Measurements from ENCODE around the gene FGGY.

Gene FGGY

GRCh38 chr1:59305188-59305587 is 8.3 kb downstream of the FGGY start:
- H3K4me3 ChIP-seq (ENCODE audit: insufficient read length, low read depth): no peak overlapping the region
- no peaks in the 10 kb centered on the region for H3K36me3 ChIP-seq (ENCODE audit: insufficient read depth, insufficient read length, low read length)
- peaks cover 27% of the 10 kb centered on the region for H3K9me3 ChIP-seq (ENCODE audit: insufficient read depth, low read length)
- no peak overlapping the region for H3K9ac ChIP-seq (ENCODE audit: insufficient read length, low read depth)
- TF ChIP-seq YY1 (IDR thresholded peaks at IDR 0.05; ENCODE audit: insufficient read depth, insufficient read length) (no peak), ZNF274 (IDR thresholded peaks at IDR 0.05; ENCODE audit: low read depth, low read length) (no peak), SUZ12 (IDR thresholded peaks at IDR 0.05; ENCODE audit: extremely low read depth, insufficient read depth, insufficient read length) (no peak)
- no peaks in the 10 kb centered on the region for H3K4me1 ChIP-seq (ENCODE audit: insufficient read depth, insufficient read length)
- no peak for DNase-seq (ENCODE audit: low read depth, low spot score)
- H3K27me3 ChIP-seq (ENCODE audit: insufficient read depth, insufficient read length): no peaks in the 10 kb centered on the region

DNA sequence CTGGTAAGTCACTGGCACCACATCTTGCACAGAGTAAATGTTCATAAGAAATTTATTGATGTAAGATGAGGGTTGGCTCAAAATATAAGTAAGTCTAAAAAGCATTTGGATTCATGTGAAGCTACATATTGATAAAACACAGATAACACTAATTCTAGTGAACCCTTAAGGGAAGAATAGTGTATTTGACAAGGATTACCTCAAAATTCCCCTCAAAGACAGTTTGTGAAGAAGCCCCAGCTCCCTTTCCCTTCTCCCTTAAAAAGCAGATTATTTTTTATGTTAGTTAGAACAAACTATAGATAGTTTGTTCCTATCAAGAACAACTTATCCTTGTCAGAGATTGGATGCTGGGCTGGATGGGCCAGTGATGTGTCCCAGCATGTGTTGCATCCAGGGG is 10.7 kb downstream of the FGGY start:
- DNase-seq (ENCODE audit: low read depth, low spot score): no peak
- H3K36me3 ChIP-seq (ENCODE audit: insufficient read depth, insufficient read length, low read length): no peaks in the 10 kb centered on the region
- TF ChIP-seq SUZ12 (IDR thresholded peaks at IDR 0.05; ENCODE audit: extremely low read depth, insufficient read depth, insufficient read length): no peak
- no peak for TF ChIP-seq ZNF274 (IDR thresholded peaks at IDR 0.05; ENCODE audit: low read depth, low read length)
- no peak for TF ChIP-seq YY1 (IDR thresholded peaks at IDR 0.05; ENCODE audit: insufficient read depth, insufficient read length)
- no peaks in the 10 kb centered on the region for H3K27me3 ChIP-seq (ENCODE audit: insufficient read depth, insufficient read length)
- peaks cover 3% of the 10 kb centered on the region for H3K4me1 ChIP-seq (ENCODE audit: insufficient read depth, insufficient read length)
- H3K4me3 ChIP-seq (ENCODE audit: insufficient read length, low read depth): no peak overlapping the region
- H3K9me3 ChIP-seq (ENCODE audit: insufficient read depth, low read length): peaks cover 22% of the 10 kb centered on the region
- no peak overlapping the region for H3K9ac ChIP-seq (ENCODE audit: insufficient read length, low read depth)

GRCh38 chr1:59308839-59309238 is 11.9 kb downstream of the FGGY start:
- H3K27me3 ChIP-seq (ENCODE audit: insufficient read depth, insufficient read length): no peaks in the 10 kb centered on the region
- DNase-seq (ENCODE audit: low read depth, low spot score): no peak
- peaks cover 3% of the 10 kb centered on the region for H3K4me1 ChIP-seq (ENCODE audit: insufficient read depth, insufficient read length)
- TF ChIP-seq ZNF274 (IDR thresholded peaks at IDR 0.05; ENCODE audit: low read depth, low read length): no peak
- no peaks in the 10 kb centered on the region for H3K36me3 ChIP-seq (ENCODE audit: insufficient read depth, insufficient read length, low read length)
- H3K4me3 ChIP-seq (ENCODE audit: insufficient read length, low read depth): no peak overlapping the region
- peaks cover 21% of the 10 kb centered on the region for H3K9me3 ChIP-seq (ENCODE audit: insufficient read depth, low read length)
- no peak overlapping the region for H3K9ac ChIP-seq (ENCODE audit: insufficient read length, low read depth)

DNA sequence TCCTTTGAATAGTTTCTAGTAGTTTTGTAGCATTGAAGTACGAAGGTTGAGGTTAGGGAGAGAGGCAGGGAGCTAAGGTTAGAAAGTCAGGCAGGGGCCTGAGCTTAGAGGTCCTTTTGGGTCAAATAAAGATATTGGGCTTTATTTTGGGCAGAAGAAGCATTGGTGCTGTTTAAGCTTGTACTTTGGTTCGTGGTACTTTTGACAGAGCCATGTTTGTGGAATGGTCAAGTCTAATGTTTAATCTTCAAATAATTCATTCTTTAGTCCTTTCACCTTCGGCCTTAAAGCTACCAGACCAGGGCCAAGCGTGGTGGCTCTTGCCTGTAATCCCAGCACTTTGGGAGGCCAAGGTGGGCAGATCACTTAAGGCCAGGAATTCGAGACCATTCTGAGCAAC is 12.5 kb downstream of the FGGY start:
- Histone ChIP-seq H3K4me1 (ENCODE audit: insufficient read depth, insufficient read length) (peaks cover 3% of the 10 kb centered on the region), H3K36me3 (ENCODE audit: insufficient read depth, insufficient read length, low read length) (no peaks in the 10 kb centered on the region), H3K9me3 (ENCODE audit: insufficient read depth, low read length) (peaks cover 16% of the 10 kb centered on the region), H3K9ac (ENCODE audit: insufficient read length, low read depth) (no peak overlapping the region), H3K27me3 (ENCODE audit: insufficient read depth, insufficient read length) (no peaks in the 10 kb centered on the region), H3K4me3 (ENCODE audit: insufficient read length, low read depth) (no peak overlapping the region)
- no peak for DNase-seq (ENCODE audit: low read depth, low spot score)
- TF ChIP-seq YY1 (IDR thresholded peaks at IDR 0.05; ENCODE audit: insufficient read depth, insufficient read length): no peak
- TF ChIP-seq SUZ12 (IDR thresholded peaks at IDR 0.05; ENCODE audit: extremely low read depth, insufficient read depth, insufficient read length): no peak
- TF ChIP-seq ZNF274 (IDR thresholded peaks at IDR 0.05; ENCODE audit: low read depth, low read length): no peak

DNA sequence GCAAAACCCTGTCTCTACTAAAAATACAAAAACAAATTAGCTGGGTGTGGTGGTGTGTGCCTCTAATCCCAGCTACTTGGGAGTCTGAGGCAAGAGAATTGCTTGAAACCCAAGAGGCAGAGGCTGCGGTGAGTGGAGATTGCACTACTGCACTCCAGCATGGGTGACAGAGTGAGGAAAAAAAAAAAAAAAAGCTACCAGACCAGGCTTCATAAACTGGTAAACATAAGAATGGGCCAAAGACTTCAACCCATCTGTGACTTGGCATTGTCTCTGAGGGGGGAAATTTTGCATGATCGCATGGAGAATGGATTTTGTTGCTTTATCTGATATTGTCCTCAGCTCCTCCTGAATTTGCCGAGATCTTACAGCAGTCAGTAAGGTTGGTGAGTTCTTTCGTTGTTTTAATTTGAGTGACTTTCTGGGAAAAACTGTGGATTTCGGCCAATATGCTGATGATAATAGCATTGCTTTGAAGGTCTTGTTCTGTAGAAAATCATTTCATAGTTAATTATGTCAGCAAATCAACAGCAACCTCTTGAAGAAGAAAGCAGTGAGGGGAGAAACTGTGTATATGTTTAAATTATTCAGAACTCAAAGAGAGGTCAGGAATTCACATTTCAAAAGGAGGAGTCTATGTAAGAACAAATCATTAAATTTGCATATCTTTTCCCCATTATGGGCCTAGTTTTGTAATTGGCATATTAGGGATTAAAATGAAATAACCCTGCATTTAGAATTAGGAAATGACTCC is 13.1 kb downstream of the FGGY start:
- H3K4me1 ChIP-seq (ENCODE audit: insufficient read depth, insufficient read length): peaks cover 3% of the 10 kb centered on the region
- H3K9ac ChIP-seq (ENCODE audit: insufficient read length, low read depth): no peak overlapping the region
- H3K9me3 ChIP-seq (ENCODE audit: insufficient read depth, low read length): peaks cover 10% of the 10 kb centered on the region
- H3K4me3 ChIP-seq (ENCODE audit: insufficient read length, low read depth): no peak overlapping the region
- TF ChIP-seq YY1 (IDR thresholded peaks at IDR 0.05; ENCODE audit: insufficient read depth, insufficient read length): no peak
- TF ChIP-seq ZNF274 (IDR thresholded peaks at IDR 0.05; ENCODE audit: low read depth, low read length): no peak
- TF ChIP-seq SUZ12 (IDR thresholded peaks at IDR 0.05; ENCODE audit: extremely low read depth, insufficient read depth, insufficient read length): no peak
- H3K27me3 ChIP-seq (ENCODE audit: insufficient read depth, insufficient read length): no peaks in the 10 kb centered on the region
- no peak for DNase-seq (ENCODE audit: low read depth, low spot score)
- H3K36me3 ChIP-seq (ENCODE audit: insufficient read depth, insufficient read length, low read length): no peaks in the 10 kb centered on the region

DNA sequence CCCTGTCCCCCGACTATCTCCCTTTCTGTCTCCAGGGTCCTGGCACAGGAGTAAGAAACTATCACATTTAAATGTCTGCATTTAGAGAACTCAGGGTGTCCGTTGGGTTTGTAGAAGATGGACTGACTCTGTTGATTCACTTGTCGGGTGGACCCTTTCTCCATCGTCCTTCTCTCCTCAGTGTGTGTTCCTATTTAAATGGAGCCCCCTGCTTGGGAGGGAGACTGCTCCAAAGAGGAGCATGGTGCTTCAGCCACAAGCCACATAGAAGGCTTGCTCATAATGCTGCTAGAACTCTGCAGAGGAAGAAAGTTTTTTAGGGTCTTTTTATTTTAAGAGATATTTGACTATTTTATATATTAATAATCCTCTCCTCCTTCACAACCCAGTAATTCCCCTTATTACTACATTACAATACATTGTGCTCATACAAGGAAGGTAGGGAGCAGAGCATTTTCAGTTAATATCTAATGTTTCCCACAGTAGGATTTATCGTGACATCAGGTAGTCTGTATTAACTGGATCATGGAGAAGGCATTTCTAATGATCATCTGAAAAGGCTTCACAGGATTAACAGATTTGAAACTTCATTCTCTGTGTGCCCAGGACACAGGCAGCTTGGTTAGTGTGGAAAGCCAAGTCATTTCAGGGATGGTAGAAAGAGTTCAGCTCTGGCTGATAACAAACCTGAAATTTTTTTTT is 13.8 kb downstream of the FGGY start:
- Histone ChIP-seq H3K9ac (ENCODE audit: insufficient read length, low read depth) (no peak overlapping the region), H3K4me3 (ENCODE audit: insufficient read length, low read depth) (no peak overlapping the region), H3K9me3 (ENCODE audit: insufficient read depth, low read length) (peaks cover 3% of the 10 kb centered on the region), H3K4me1 (ENCODE audit: insufficient read depth, insufficient read length) (peaks cover 3% of the 10 kb centered on the region), H3K36me3 (ENCODE audit: insufficient read depth, insufficient read length, low read length) (no peaks in the 10 kb centered on the region), H3K27me3 (ENCODE audit: insufficient read depth, insufficient read length) (no peaks in the 10 kb centered on the region)
- TF ChIP-seq SUZ12 (IDR thresholded peaks at IDR 0.05; ENCODE audit: extremely low read depth, insufficient read depth, insufficient read length) (no peak), ZNF274 (IDR thresholded peaks at IDR 0.05; ENCODE audit: low read depth, low read length) (no peak), YY1 (IDR thresholded peaks at IDR 0.05; ENCODE audit: insufficient read depth, insufficient read length) (no peak)
- DNase-seq (ENCODE audit: low read depth, low spot score): no peak

DNA sequence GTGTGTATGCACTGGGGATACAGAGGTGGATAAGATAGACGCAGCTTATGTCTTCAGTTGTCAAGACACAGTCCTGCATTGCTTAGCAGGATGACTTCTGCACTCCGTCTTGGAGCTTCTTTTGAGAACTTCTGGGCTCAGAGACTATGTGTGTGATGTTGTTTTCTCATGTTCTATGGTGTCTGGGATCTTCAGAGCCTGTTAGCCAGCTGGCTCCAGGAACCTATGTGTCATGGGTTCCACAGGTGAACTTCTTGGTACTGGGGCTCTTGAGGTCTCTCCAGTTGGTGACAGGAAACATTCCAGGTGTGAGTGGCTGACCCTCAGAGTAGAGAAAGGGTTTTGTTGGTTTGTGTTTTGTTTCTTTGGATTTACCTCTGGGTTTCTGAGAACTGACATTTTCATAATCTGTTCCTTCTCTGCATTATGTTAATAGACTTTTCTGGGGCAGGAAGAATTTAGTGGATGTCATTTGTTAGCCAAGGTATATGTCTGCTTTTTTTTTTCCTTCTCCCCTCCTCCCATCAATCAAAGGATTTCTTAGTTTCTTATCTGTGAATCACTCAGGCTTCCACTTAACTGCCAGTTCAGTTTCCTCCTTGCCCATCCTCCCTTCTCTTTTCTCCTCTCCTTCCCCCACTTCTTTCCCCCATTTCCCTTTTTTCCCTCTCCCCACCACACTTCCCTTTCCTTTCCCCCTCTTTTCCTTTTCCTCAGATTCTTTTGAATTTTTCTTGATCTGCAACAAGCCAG is 18.1 kb downstream of the FGGY start:
- no peak overlapping the region for H3K9ac ChIP-seq (ENCODE audit: insufficient read length, low read depth)
- H3K4me3 ChIP-seq (ENCODE audit: insufficient read length, low read depth): no peak overlapping the region
- peaks cover 17% of the 10 kb centered on the region; the same call in 1 of the 2 replicates for H3K9me3 ChIP-seq (ENCODE audit: insufficient read depth, low read length)
- DNase-seq (ENCODE audit: low read depth, low spot score): no peak
- peaks cover 5% of the 10 kb centered on the region for H3K4me1 ChIP-seq (ENCODE audit: insufficient read depth, insufficient read length)
- no peaks in the 10 kb centered on the region for H3K27me3 ChIP-seq (ENCODE audit: insufficient read depth, insufficient read length)
- H3K36me3 ChIP-seq (ENCODE audit: insufficient read depth, insufficient read length, low read length): no peaks in the 10 kb centered on the region
- TF ChIP-seq YY1 (IDR thresholded peaks at IDR 0.05; ENCODE audit: insufficient read depth, insufficient read length): no peak

All from NT2/D1 (cell line).